Activated CD4-positive, CD25-positive, alpha-beta regulatory T cell treated with anti-CD3 and anti-CD28 coated beads, Interleukin-2, amount 50 U/mL, for 72 hours (primary cell): ENCODE results near the gene ACTA2.

Experiments used
- DNase-seq: peaks from one replicate; pipeline ENCODE4 v3.0.0; 2021

The ACTA2 gene

GRCh38 chr10:88918191-88918905, 34.2 kb downstream of the ACTA2 start:
- DNase-seq: no peak

GRCh38 chr10:88916986-88917385, 35.6 kb downstream of the ACTA2 start:
- DNase-seq: no peak

GRCh38 chr10:88916231-88916630, 36.3 kb downstream of the ACTA2 start:
- DNase-seq: no peak

- DNase-seq: no peak
Observed at GRCh38 chr10:88915781-88916180, 36.8 kb downstream of the ACTA2 start.

GRCh38 chr10:88913788-88914187, 38.8 kb downstream of the ACTA2 start:
- no peak for DNase-seq

GRCh38 chr10:88913127-88913526, 39.4 kb downstream of the ACTA2 start:
- DNase-seq: no peak

GRCh38 chr10:88911851-88912250, 40.7 kb downstream of the ACTA2 start:
- no peak for DNase-seq

DNA sequence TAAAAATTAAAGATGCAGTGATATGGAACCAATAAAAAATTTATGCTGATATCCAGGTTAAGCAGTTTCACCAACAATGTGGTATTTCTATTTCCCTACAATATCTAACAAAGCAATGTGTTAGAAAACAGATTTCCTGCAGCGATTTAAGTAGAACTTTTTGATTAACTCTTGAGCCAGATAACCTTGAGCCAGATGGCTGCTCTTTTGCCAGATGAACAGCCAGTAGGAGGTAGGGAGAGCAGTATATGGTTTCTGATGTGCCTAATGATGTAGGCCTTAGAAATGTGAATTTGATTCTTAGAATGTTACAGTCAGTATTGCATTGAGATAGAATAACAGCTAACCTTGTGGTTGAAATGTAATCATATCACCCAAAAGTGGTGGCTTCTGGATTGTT, 41.5 kb downstream of the ACTA2 start:
- DNase-seq: no peak

DNA sequence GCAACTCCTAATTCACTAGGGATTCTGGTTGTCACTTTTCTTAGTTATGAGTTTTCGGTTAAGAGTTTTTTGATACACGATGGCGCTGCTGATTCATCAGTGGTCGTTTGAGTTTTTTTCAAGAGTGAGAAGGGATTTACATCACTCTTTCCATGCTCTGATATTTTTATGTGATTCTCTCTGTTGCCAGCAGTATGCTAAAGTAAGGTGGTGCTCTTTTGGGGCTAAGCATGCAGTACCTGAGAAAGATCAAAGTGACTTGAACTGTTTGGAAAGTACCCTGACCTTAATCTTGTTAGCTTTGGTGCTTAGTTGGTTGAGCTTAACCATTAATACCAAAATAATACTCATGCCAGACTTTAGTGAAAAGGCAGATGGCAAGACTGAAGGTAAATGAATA, 44.4 kb downstream of the ACTA2 start:
- no peak for DNase-seq

DNA sequence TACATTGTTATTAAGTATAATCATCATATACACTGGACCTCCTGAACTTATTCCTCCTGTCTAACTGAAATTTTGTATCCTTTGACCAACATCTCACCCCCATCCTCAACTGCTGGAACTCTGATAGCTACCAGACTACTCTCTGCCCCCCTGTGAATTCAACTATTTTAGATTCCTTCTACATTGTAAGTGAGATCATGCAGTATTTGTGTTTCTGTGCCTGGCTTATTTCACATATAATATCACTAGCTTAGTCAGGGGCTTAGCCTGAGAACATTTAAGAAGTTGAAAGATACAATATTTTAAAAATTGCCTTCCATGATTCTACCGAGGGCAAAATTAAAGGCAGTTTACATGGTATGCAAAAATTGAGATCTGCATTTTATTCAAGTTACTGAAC, 45.7 kb downstream of the ACTA2 start:
- DNase-seq: no peak

GRCh38 chr10:88903715-88904114, 48.9 kb downstream of the ACTA2 start:
- no peak for DNase-seq

DNA sequence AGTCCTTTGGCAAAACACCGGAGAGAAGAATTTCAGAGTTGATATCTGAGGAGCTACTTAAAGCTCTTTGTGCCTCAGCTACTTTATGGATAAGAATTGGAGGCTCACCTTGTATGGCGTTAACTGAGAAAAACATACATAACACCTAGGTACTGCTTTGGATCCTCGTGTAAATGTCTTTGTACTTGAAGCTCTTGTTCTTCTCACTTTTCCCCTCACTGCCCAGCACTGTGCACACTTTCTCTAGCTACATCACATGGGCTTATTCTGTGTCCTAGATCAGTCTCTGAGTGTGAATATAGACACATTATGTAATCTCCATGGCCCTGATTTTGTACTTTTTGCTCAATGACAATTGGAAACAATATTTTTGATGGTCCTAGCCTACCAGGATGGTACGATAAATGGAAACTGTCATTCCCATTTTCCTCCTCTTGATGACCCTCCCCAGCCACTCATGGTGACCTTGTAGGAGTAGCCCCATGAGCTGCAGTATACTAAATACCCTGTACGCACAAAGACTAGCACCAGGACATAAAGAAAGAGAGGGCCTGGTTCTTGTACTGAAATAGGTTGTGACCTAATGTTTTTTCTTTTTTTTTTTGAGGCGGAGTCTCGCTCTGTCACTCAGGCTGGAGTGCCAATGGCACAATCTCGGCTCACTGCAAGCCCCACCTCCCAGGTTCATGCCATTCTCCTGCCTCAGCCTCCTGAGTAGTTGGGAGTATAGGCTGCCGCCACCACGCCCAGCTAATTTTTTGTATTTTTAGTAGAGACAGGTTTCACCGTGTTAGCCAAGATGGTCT, 50.4 kb downstream of the ACTA2 start:
- no peak for DNase-seq

DNA sequence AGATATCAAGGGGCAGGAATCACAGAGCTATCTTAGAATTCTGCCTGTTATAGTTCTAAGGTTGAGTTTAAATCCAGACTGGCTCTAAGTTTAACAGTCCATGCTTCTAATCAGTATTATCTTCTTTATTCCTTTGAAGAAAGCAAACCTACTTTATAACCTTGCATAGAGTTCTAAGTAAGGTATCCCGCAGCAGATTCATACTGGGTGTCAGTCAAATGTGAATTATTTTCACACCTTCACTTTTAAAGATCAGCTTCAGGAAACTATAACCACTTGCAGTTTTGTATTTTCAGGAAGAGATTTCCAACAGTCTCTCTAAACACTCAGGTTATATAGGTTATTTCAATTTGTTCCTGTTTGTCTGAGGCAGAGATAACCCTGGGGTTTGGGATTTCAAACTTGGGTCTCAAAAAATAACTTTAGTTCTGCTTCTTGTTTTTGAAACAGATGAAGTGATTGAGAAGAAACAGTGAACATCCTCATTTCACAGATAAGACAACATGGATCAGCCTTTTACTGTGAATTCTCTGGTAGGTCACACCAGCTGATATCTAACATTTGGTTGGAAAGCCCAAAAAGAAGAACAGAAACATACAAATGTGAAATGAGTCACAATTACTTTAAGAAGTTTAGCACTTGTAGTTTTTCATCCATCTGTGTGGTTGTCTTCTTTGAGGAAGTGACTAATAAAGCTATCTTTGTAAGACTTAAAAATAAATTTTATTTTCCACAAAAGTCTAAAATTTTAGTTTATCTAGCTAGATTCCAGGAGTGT, 51.2 kb downstream of the ACTA2 start:
- DNase-seq: no peak

- DNase-seq: no peak
Observed at GRCh38 chr10:88899886-88900285, 52.7 kb downstream of the ACTA2 start.

DNA sequence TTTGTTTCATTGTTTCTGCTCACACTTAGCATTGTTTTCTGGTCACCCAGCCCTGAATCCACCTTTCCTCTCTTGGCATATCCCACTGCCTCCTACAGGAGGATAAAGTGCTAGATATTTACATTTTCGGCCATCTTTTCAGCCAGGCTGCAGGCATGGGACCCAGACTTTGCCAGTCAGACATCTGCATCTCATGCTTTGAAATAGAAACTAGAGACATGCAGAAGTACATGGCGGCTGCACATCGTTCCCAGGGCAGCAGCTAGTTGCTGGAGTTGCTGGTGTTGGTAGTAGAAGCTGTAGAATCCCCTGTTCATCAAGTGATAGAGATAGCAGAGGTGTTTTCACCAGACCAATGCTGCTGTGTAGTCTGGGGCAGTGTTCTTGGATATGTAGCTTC, 53.8 kb downstream of the ACTA2 start:
- no peak for DNase-seq

- DNase-seq: no peak
Observed at GRCh38 chr10:88896994-88897853, 55.3 kb downstream of the ACTA2 start.

DNA sequence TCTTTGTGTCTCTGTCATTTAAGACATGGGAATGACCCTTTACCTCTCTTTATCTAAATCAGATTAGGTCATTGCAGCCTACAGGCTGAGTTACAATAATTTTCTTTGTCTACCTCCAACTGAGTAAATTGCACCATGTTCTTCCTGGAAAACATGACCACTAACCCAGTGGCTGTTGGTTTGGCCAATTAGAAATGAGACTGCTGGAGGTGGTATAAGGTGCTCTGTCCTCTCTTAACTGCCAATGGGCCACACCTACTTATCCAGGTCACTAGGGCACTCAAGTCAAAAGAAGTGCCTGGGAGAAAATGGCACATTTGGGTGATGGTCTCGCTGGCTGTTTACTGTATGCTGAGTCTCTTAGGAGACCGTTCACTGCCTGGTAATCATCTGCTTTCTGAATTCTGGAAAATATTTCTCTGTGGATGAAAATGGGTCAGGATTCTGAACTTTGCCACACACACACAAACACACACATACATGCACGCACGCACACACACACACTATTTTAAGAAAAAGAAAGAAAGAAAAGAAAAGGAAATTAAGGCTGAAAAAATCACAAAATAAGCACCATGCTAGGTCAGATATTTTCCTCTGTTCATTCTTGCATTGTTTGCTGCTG, 56.1 kb downstream of the ACTA2 start:
- DNase-seq: no peak

- DNase-seq: no peak
Observed at GRCh38 chr10:88895250-88895649, 57.3 kb downstream of the ACTA2 start.

- DNase-seq: no peak
Observed at GRCh38 chr10:88893611-88894010, 59.0 kb downstream of the ACTA2 start.

GRCh38 chr10:88892222-88892967, 60.2 kb downstream of the ACTA2 start:
- no peak for DNase-seq

DNA sequence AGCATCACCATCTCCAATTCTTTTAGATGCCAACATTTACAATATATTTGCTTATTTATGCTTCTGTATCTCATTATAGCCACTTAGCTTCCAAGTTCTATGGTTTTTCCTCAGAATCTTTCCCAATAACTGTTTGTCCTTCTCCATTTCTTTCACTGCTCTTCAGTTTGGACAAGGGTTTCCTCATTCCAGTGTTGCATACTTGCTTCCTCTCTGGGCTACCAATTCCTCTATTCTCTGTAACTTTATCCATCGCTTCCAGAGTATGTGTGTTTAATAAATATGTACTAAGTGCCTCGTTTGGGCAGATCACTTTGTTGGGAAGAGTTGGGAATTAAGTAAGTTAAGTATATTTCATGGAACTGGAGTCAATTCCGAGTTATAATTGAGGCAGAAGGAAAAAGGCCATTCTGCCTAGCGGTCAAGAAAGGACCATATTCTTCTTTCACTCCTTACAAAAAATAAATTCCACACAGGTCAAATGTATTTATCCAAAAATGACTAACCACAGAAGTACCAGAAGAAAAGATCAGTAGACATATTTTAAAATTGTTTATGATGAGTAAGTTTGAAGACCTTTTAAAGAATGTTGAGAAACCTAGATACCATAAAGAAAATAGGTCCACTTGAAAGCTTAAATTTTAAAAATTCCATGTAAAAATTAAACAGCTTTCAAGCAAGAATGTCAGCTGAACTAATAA, 61.7 kb downstream of the ACTA2 start:
- no peak for DNase-seq
